Hepatocyte (in vitro differentiated cells): ENCODE data around the gene BEST2.

Experiments used
- CTCF ChIP-seq: fragments of 200-600 bp; sonication (generic); IDR thresholded peaks from 2 replicates; pipeline ENCODE4 v1.5.1; 2016; ENCODE audit warnings: antibody characterized with exemption, mild to moderate bottlenecking; ENCODE audit not compliant: poor library complexity
- EZH2phosphoT487 ChIP-seq: fragments of 200-600 bp; sonication (generic); IDR thresholded peaks from one replicate; pipeline ENCODE4 v1.6.1; 2018; ENCODE audit warnings: antibody characterized with exemption, mild to moderate bottlenecking, low read depth, moderate library complexity; ENCODE audit not compliant: unreplicated experiment, severe bottlenecking

GRCh38 chr19:12794971-12795381 lies 43.4 kb downstream of the BEST2 start:
- no peak for TF ChIP-seq CTCF
- no peak for TF ChIP-seq EZH2phosphoT487
